Osteoblast (primary cell): Measurements from ENCODE around the gene COBL. TPM values are rescaled to one million over a fixed set of nuclear protein-coding genes. Genes with fewer than 3 reads are reported as not detected.

Experiments used
- DNase-seq: peaks from one replicate; pipeline ENCODE4 v3.0.0; 2011; ENCODE audit warnings: low spot score, mixed read lengths; ENCODE audit not compliant: insufficient read length; ENCODE audit errors: missing footprints
- H2AFZ ChIP-seq: 2 replicates; pipeline ENCODE4 v1.6.0; 2011; ENCODE audit warnings: mild to moderate bottlenecking, low read length
- H3K27ac ChIP-seq: 2 replicates; pipeline ENCODE4 v1.5.1; 2011; ENCODE audit warnings: mild to moderate bottlenecking, low read depth, low read length, moderate library complexity
- H3K27me3 ChIP-seq: 2 replicates; pipeline ENCODE4 v1.6.0; 2012; ENCODE audit warnings: mild to moderate bottlenecking, control low read depth, inconsistent platforms, low read length, moderate library complexity; ENCODE audit not compliant: insufficient read depth
- H3K36me3 ChIP-seq: 2 replicates; pipeline ENCODE4 v1.5.1; 2011; ENCODE audit warnings: mild to moderate bottlenecking, low read length, control low read depth, moderate library complexity; ENCODE audit not compliant: insufficient read depth
- H3K4me1 ChIP-seq: 2 replicates; pipeline ENCODE4 v1.5.1; 2011; ENCODE audit warnings: mild to moderate bottlenecking, low read length, control low read depth, moderate library complexity; ENCODE audit not compliant: insufficient read depth
- H3K4me2 ChIP-seq: 2 replicates; pipeline ENCODE4 v1.6.0; 2011; ENCODE audit warnings: mild to moderate bottlenecking, low read length; ENCODE audit not compliant: insufficient read depth
- H3K4me3 ChIP-seq: fragments of 200-600 bp; sonication (generic); 3 replicates; pipeline ENCODE4 v1.5.1; 2012; ENCODE audit warnings: mild to moderate bottlenecking, low read length, inconsistent platforms; ENCODE audit not compliant: insufficient read depth
- H3K79me2 ChIP-seq: 2 replicates; pipeline ENCODE4 v1.6.0; 2012; ENCODE audit warnings: mild to moderate bottlenecking, low read length, control low read depth, inconsistent platforms; ENCODE audit not compliant: insufficient read depth
- H3K9me3 ChIP-seq: 2 replicates; pipeline ENCODE4 v1.5.1; 2011; ENCODE audit warnings: low read depth, low read length, control low read depth
- H4K20me1 ChIP-seq: 2 replicates; pipeline ENCODE4 v1.6.0; 2012; ENCODE audit warnings: mild to moderate bottlenecking, low read length, control low read depth; ENCODE audit not compliant: insufficient read depth
- total RNA-seq: library from RNA; depleted of rRNA; stranded (reverse); fragments of >200 nt; gene quantifications from 2 replicates; pipeline ENCODE4 v1.2.3, GENCODE V29; 2012
- TF ChIP-seq, protein P1 (sequence below): IDR thresholded peaks from 2 replicates; pipeline ENCODE4 v1.5.1; 2011; ENCODE audit warnings: mild to moderate bottlenecking, low read depth, low read length, moderate library complexity; ENCODE audit errors: extremely low read depth

Gene COBL
- total RNA-seq, 1 donor: under 0.01 TPM

- TF ChIP-seq, protein P1, sequence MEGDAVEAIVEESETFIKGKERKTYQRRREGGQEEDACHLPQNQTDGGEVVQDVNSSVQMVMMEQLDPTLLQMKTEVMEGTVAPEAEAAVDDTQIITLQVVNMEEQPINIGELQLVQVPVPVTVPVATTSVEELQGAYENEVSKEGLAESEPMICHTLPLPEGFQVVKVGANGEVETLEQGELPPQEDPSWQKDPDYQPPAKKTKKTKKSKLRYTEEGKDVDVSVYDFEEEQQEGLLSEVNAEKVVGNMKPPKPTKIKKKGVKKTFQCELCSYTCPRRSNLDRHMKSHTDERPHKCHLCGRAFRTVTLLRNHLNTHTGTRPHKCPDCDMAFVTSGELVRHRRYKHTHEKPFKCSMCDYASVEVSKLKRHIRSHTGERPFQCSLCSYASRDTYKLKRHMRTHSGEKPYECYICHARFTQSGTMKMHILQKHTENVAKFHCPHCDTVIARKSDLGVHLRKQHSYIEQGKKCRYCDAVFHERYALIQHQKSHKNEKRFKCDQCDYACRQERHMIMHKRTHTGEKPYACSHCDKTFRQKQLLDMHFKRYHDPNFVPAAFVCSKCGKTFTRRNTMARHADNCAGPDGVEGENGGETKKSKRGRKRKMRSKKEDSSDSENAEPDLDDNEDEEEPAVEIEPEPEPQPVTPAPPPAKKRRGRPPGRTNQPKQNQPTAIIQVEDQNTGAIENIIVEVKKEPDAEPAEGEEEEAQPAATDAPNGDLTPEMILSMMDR: no peak
- peak; percentile 52 for DNase-seq
- no peaks in the 10 kb centered on the region for H3K4me1 ChIP-seq
- H3K4me3 ChIP-seq: no peak overlapping the region
- no peaks in the 10 kb centered on the region for H4K20me1 ChIP-seq
- no peak overlapping the region for H2AFZ ChIP-seq
- no peaks in the 10 kb centered on the region for H3K27me3 ChIP-seq
- H3K27ac ChIP-seq: no peak overlapping the region
- H3K4me2 ChIP-seq: no peak overlapping the region
- no peaks in the 10 kb centered on the region for H3K36me3 ChIP-seq
- no peaks in the 10 kb centered on the region for H3K79me2 ChIP-seq
- no peaks in the 10 kb centered on the region for H3K9me3 ChIP-seq
Observed at GRCh38 chr7:51265066-51265907, 51.3 kb downstream of the COBL start.

GRCh38 chr7:51263631-51264484 is 52.8 kb downstream of the COBL start:
- H3K79me2 ChIP-seq: no peaks in the 10 kb centered on the region
- TF ChIP-seq, protein P1: no peak
- no peak overlapping the region for H3K4me3 ChIP-seq
- no peak for DNase-seq
- H3K9me3 ChIP-seq: no peaks in the 10 kb centered on the region
- no peak overlapping the region for H2AFZ ChIP-seq
- H4K20me1 ChIP-seq: no peaks in the 10 kb centered on the region
- no peak overlapping the region for H3K27ac ChIP-seq
- H3K4me2 ChIP-seq: no peak overlapping the region
- no peaks in the 10 kb centered on the region for H3K36me3 ChIP-seq
- H3K27me3 ChIP-seq: no peaks in the 10 kb centered on the region
- no peaks in the 10 kb centered on the region for H3K4me1 ChIP-seq

GRCh38 chr7:51262796-51263531 is 53.6 kb downstream of the COBL start:
- H3K4me1 ChIP-seq: no peaks in the 10 kb centered on the region
- no peaks in the 10 kb centered on the region for H3K79me2 ChIP-seq
- TF ChIP-seq, protein P1: no peak
- no peak overlapping the region for H3K4me2 ChIP-seq
- H3K27me3 ChIP-seq: no peaks in the 10 kb centered on the region
- H3K36me3 ChIP-seq: no peaks in the 10 kb centered on the region
- no peaks in the 10 kb centered on the region for H4K20me1 ChIP-seq
- H3K9me3 ChIP-seq: no peaks in the 10 kb centered on the region
- DNase-seq: peak; percentile 49
- no peak overlapping the region for H3K27ac ChIP-seq
- H3K4me3 ChIP-seq: no peak overlapping the region
- no peak overlapping the region for H2AFZ ChIP-seq
